HG02840 (cell line): ENCODE data around the gene NUP98.
A peak's percentile ranks its signal among the peaks of the same experiment; 100 is the strongest.
"Not testable (repeated sequence)": the region's sequence is repeated elsewhere in the genome, so short reads cannot be mapped to it uniquely, and the experiment has no call there.

ENCODE experiments used
- ATAC-seq: cut with Tn5 transposase; IDR thresholded peaks from one replicate; pipeline ENCODE4 v1.9.1; 2021; ENCODE audit warnings: mild to moderate bottlenecking, moderate library complexity, moderate number of reproducible peaks; ENCODE audit not compliant: unreplicated experiment, low FRiP score

The NUP98 gene

GRCh38 chr11:3802011-3802790, 4.8 kb upstream of the NUP98 start:
- ATAC-seq = no peak

- ATAC-seq = no peak
These were observed 2.5 kb upstream of the NUP98 start for GRCh38 chr11:3799873-3800272.

- no peak for ATAC-seq
These were observed 1.8 kb upstream of the NUP98 start for GRCh38 chr11:3799143-3799542.

GRCh38 chr11:3796801-3797328, 489 bp downstream of the NUP98 start:
- ATAC-seq = peak; percentile 34

- no peak for ATAC-seq
These were observed 1.0 kb downstream of the NUP98 start for GRCh38 chr11:3796346-3796745.

- ATAC-seq = no peak
These were observed 1.4 kb downstream of the NUP98 start for GRCh38 chr11:3796002-3796311.

- no peak for ATAC-seq
These were observed 2.0 kb downstream of the NUP98 start for GRCh38 chr11:3795131-3796001.

GRCh38 chr11:3794387-3794786, 3.0 kb downstream of the NUP98 start:
- ATAC-seq = not testable (repeated sequence)

GRCh38 chr11:3786781-3787428, 10.4 kb downstream of the NUP98 start:
- no peak for ATAC-seq

- no peak for ATAC-seq
These were observed 13.7 kb downstream of the NUP98 start for GRCh38 chr11:3783611-3784010.

- no peak for ATAC-seq
These were observed 14.4 kb downstream of the NUP98 start for GRCh38 chr11:3782963-3783362.

- ATAC-seq = no peak
These were observed 15.9 kb downstream of the NUP98 start for GRCh38 chr11:3781423-3781822.

GRCh38 chr11:3775736-3776406, 21.5 kb downstream of the NUP98 start:
- ATAC-seq = no peak

GRCh38 chr11:3773180-3773579, 24.2 kb downstream of the NUP98 start:
- ATAC-seq = no peak

GRCh38 chr11:3767536-3767935, 29.8 kb downstream of the NUP98 start:
- ATAC-seq = no peak

- not testable (repeated sequence) for ATAC-seq
These were observed 30.5 kb downstream of the NUP98 start for GRCh38 chr11:3766836-3767235.

- no peak for ATAC-seq
These were observed 33.1 kb downstream of the NUP98 start for GRCh38 chr11:3764266-3764665.

- no peak for ATAC-seq
These were observed 42.2 kb downstream of the NUP98 start for GRCh38 chr11:3755151-3755550.

GRCh38 chr11:3753110-3753509, 44.2 kb downstream of the NUP98 start:
- no peak for ATAC-seq

GRCh38 chr11:3747704-3748103, 49.6 kb downstream of the NUP98 start:
- no peak for ATAC-seq
